Measurements from ENCODE around the gene GPRIN2.
"Not testable (repeated sequence)": the region's sequence is repeated elsewhere in the genome, so short reads cannot be mapped to it uniquely, and the experiment has no call there.

Gene GPRIN2

DNA sequence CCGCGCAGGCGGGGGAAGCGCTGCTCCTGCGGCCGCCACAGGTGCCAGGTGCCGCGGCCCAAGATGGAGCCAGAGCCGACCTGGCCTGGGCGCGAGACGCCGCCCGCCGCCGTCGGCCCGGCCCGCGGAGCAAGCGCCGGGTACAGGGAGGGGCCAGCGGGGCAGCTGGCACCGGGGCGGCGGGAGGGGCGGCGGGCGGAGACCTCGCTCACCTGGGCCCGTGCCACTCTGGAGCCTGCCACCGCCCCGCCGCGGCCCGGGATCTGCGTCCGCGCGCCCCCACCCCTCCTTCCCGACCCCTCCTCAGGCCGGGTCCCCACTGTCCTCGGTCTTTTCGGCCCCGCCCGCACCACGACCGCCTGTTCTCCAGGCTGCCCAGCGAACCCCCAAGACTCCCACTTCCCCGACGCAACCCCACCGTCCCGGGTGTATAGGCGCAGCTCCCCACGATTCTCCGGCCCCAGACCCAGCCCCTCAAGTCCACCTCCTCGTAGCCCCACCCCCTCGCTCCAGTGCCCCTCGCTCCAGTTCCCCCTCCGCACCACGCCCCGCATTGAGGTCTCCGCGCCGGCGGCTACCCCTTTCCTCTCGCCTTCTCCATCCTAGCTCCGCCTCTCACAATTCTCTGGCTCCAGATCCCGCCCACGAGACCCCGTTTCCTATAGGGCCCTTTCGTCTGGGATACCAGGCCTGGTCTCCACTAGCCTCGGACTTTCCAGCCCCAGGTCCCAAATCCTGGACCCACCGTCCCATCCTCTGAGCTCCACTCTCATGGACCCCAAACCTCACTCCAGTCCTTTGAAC, at the start of gene GPRIN2:
GPRIN2 (minus strand) TSS at position 144 of the 804 bp plus-strand sequence. CDS start 5,922 bp downstream, outside the sequence.
- DNase-seq, result peak; percentile 14

- not testable (repeated sequence) for DNase-seq
Observed at GRCh38 chr10:46600516-46600915, 44.1 kb upstream of the GPRIN2 start.

DNA sequence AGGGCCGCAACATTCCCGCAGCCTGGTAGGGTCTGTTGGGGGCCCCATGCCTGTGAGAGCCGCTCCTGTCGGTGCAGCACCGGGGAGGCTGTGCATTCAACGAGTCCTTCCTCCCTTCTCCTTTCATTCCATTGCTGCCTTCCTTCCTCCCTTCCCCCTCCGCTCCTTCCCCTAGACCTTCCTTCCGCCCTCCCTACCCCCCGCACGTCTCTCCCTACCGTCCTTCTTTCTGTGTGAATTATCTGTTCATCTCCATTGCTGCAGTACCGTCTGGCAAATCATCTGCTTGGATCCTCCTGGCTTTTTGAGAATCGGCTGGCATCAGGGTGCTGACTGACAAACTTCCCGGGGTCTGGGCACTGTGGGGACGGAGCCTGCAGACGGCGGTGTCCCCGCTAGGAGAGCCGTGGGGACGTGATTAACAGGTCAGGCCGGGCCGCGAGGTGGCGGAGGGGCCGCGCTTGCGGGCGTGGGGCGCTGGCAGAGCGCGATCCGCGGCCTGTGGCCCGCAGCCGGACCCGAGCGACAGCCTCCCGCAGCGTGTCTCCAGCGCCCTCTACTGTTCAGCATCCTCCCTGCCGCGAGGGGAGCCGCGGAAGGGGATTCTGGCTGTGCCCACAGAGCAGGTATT, 41.3 kb upstream of the GPRIN2 start:
- not testable (repeated sequence) for DNase-seq

GRCh38 chr10:46596570-46596969, 40.1 kb upstream of the GPRIN2 start:
- DNase-seq, result not testable (repeated sequence)

GRCh38 chr10:46594453-46595063, 38.1 kb upstream of the GPRIN2 start:
- not testable (repeated sequence) for DNase-seq

- not testable (repeated sequence) for DNase-seq
Observed at GRCh38 chr10:46593307-46593706, 36.8 kb upstream of the GPRIN2 start.

- DNase-seq, result not testable (repeated sequence)
Observed at GRCh38 chr10:46591053-46591452, 34.6 kb upstream of the GPRIN2 start.

DNA sequence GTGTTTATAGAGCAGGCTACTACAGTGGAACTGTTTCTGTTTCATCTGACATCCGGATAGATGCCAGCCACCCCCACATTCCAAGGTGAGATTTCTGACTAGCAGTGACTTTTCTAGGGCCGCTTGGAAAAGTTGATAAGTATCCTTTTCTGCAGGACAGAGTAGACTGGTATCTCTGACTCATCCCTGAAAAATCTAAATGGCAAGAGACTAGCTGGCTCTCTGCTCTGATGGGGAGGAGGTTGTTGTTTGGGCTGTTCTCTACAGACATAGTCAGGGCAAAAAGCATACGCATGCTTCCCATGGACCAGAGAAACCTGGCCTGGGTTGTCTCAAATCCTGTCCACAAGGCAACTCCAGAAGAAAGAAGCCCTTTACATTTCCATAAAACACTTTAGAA, 33.1 kb upstream of the GPRIN2 start:
- DNase-seq, result not testable (repeated sequence)

DNA sequence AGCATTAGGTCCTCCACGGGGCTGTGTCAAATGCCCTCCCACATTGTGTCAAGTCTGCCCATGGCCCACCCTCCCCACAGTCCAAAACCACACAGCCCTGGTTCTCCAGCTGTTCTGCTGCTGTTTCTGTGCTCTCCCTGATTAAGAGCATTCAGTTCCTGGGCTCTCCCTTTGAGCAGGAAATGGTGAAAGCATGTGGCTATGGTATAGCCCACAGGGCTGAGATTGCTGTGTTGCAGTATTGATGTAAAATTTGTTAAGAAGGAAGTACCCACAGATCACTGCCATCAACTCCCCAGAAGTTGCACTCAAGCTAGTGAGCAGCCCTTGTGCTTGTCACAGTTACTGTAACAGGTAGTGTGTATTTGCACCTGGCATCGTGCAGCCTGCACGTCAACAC, 31.8 kb upstream of the GPRIN2 start:
- not testable (repeated sequence) for DNase-seq

DNA sequence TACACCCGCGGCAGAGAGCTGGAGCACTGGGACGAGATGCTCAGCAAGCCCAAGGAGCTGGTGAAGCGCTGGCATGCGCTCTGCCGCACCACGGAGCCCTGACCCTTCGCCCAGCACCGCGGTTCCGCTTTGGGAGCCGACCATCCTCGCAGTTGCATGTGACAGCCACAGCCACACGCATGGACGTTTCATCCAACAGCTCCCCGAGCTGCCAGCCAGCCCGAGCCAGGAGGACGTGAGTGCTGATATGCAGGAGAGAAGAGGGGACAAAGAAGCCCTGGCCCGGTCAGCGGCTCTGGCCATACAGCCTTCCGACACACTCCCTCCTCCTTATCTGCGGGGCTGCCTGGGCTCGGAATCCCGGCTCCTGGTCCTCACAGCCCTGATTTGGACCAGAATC, 31.1 kb upstream of the GPRIN2 start:
- DNase-seq, result not testable (repeated sequence)

DNA sequence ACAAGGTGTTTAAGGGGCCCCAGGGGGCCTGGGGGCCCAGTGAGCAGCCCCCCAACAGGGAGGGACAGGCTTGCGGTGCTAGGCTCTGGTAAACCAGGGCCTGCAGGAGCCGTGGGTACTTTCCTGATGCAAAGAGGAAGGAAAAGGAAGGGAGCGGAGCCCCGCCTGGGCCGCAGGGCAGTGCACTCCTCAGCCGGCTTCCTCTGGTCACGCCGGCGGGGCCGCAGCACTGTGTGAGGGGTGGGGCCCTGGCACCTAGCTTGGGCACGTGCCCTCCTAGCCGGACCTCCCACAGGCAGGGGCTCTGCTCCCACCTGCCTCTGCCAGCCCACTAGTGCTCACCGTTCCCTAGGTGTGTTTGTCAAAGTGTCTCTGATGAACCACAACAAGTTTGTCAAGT, 28.8 kb upstream of the GPRIN2 start:
- not testable (repeated sequence) for DNase-seq

GRCh38 chr10:46584196-46584595, 27.7 kb upstream of the GPRIN2 start:
- not testable (repeated sequence) for DNase-seq

GRCh38 chr10:46582568-46582967, 26.1 kb upstream of the GPRIN2 start:
- DNase-seq, result not testable (repeated sequence)

- not testable (repeated sequence) for DNase-seq
Observed at GRCh38 chr10:46581997-46582396, 25.5 kb upstream of the GPRIN2 start.

DNA sequence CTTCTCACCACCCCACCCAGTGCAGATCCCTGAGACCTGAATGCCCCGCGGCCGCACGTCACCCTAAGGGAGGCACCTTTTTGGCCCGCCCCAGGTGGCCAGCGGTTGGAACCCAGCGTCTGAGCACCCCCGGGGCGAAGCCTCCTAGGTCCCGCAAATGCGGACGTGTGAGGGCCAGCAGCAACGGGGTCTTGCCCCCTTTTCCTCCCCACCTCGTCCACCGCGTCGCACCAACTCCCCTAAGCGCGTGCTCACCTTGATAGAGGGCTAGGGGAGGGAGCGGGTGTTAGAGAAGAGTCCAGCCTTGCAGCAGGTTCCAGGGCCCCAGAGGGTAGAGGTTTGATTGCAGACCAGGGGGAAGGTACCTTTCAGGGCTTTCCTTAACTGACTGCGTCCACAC, 22.9 kb upstream of the GPRIN2 start:
- not testable (repeated sequence) for DNase-seq

- DNase-seq, result not testable (repeated sequence)
Observed at GRCh38 chr10:46578474-46579178, 22.2 kb upstream of the GPRIN2 start, which contains the start of gene SYT15. TSS of gene SYT15 (plus strand) at chr10:46579128. CDS start at chr10:46579169, 41 bp downstream.

DNA sequence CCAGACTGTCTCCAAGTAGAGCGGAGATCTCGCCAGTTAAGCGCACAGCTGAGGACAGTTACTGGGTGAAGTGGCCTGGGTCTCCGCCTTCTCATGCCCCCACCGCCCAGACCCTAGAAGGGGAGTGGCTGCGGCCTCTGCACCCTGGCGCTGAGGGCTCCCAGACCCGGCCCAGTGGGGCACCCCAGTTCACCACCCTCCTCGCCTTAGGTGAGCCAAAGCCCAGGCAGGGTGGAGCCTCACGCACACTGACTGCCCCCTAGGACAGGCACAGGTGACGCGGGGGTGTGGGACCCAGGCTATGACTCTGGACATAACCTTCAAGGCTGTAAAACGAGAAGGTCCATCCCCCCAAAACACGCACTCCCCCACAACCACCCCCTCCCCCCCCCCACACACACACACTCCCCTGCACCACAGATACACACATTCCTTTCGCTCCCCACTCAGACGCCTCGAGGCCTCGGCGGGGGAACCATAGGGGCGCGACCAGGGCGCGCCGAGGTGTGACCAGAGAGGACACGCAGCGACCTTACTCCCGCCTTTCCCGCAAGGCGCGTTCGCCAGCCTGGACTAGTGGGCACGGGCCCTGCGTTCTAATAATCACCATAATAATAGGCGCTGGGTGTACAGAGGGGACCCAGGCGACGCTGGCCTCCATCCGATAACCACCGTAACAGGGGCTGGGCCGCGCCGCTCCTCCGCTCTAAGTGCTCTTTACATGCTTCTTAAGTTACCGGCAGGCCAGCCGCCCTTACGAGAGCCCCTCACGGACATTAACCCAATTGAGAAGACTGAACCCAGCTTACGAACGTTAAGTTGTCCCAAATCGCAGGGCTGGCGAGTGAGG, 21.4 kb upstream of the GPRIN2 start:
- not testable (repeated sequence) for DNase-seq

GRCh38 chr10:46573884-46574283, 17.4 kb upstream of the GPRIN2 start:
- not testable (repeated sequence) for DNase-seq

DNA sequence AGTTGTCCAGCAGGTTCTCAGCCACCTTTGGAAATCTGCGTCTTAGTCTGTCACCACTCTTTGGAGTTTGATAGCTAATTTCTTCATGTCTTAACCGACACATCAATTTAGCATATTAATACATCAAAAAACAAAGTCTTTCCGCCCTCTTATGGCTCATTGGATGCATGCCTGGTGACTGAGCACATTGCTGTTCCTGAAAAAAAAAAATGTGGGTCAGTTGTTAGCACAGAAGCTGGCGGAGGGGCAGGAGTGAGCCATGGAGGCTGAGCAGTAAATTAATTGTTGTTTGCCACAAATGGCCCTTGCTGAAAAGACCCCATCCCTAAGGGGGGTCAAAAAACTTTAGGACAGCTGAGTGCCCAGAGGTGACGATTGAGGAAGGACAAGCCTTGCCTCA, 16.9 kb upstream of the GPRIN2 start:
- not testable (repeated sequence) for DNase-seq

GRCh38 chr10:46572765-46573164, 16.3 kb upstream of the GPRIN2 start:
- DNase-seq, result not testable (repeated sequence)

DNA sequence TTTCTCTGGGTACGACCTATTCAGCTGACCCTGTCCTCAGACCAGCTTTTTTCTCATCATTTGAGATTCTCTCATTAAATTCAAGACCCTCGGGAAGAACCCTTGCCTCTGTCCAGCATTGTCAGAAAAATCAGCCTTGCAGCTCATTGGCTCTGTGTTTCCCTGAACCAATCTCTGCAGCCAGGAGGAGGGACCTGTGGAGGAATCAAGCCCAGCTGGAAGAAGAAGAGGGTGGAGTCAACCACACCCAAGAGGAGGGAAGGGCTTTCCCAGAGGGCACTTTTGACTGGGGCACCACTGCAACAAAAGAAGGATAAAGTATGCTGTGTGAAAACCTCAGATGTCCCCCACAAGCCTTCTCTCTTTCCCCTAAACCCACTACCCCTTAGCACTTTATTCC, 14.2 kb upstream of the GPRIN2 start:
- DNase-seq, result not testable (repeated sequence)

- not testable (repeated sequence) for DNase-seq
Observed at GRCh38 chr10:46567151-46567550, 10.7 kb upstream of the GPRIN2 start.

All from activated naive CD4-positive, alpha-beta T cell treated with anti-CD3 and anti-CD28 coated beads, Interleukin-2, amount 50 U/mL, for 16 hours (primary cell).